IPS-15b (cell line): Measurements from ENCODE around the gene LILRB2.
"Not testable (repeated sequence)": the region's sequence is repeated elsewhere in the genome, so short reads cannot be mapped to it uniquely, and the experiment has no call there.

Experiments
- H3K27me3 ChIP-seq: one replicate; pipeline ENCODE4 v1.6.1; 2013; ENCODE audit warnings: low read length; ENCODE audit not compliant: control insufficient read depth, insufficient read depth
- H3K36me3 ChIP-seq: one replicate; pipeline ENCODE4 v1.6.1; 2013; ENCODE audit warnings: low read length; ENCODE audit not compliant: control insufficient read depth, insufficient read depth
- H3K4me1 ChIP-seq: one replicate; pipeline ENCODE4 v1.6.1; 2013; ENCODE audit warnings: mild to moderate bottlenecking, low read length; ENCODE audit not compliant: control insufficient read depth, insufficient read depth
- H3K4me3 ChIP-seq: one replicate; pipeline ENCODE4 v1.5.1; 2013; ENCODE audit warnings: low read depth, low read length
- H3K9ac ChIP-seq: one replicate; pipeline ENCODE4 v1.6.1; 2013; ENCODE audit warnings: low read depth, mild to moderate bottlenecking, low read length
- H3K9me3 ChIP-seq: one replicate; pipeline ENCODE4 v1.6.1; 2013; ENCODE audit warnings: mild to moderate bottlenecking, low read length; ENCODE audit not compliant: control insufficient read depth, insufficient read depth

LILRB2 gene

DNA sequence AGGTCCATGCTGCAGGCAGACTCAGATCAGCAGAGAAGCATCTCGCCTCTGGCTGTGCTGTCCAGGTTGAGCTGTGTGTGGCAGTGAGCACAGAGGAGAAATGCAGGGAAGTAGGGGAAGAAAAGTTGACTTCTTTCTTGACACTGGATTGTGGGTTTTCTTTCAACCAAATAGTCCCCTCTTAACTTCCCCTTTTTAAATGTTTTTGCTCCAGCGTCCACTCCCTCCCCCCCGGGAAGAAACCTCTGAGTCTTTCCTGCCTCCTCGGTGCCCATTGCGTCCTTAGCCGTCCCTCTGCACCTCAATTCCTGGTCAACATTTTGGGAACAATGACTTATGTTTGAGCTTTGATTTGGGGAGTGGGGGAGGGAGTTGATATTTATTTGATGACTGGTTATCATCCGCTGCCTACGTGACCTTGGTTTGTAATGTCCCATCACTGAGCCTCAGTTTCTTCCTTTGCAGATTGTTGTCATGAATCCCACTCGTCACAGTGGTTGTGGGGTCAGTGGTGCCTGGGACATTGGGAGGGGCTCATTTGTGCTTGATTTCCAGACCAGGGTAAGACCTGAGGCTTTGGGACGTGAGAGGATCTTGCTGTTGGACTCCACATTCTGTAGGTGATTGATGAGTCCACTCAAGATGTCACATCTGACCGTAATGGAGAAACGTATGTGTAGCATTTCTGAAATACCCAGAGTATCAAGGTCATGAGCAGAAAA is at the start of gene LILRB2:
TSS of gene LILRB2 (minus strand) at position 104 of the 722 bp plus-strand sequence. CDS start 614 bp downstream, outside the sequence.
- Histone ChIP-seq H3K4me3 (no peak within 1 kb of the TSS), H3K27me3 (no peaks in the 10 kb centered on the region), H3K4me1 (no peaks in the 10 kb centered on the region), H3K9ac (no peak within 1 kb of the TSS), H3K36me3 (no peaks in the 10 kb centered on the region), H3K9me3 (no peaks in the 10 kb centered on the region)

- Histone ChIP-seq H3K36me3 (no peaks in the 10 kb centered on the region), H3K27me3 (no peaks in the 10 kb centered on the region), H3K9ac (no peak overlapping the region), H3K4me1 (peaks cover 7% of the 10 kb centered on the region), H3K9me3 (no peaks in the 10 kb centered on the region), H3K4me3 (no peak overlapping the region)
Measured at GRCh38 chr19:54329476-54330165, 48.7 kb upstream of the LILRB2 start.

GRCh38 chr19:54328781-54329180 is 47.9 kb upstream of the LILRB2 start:
- H3K36me3 ChIP-seq, H3K27me3 ChIP-seq, H3K9ac ChIP-seq, H3K9me3 ChIP-seq, H3K4me3 ChIP-seq: not testable (repeated sequence)
- peaks cover 13% of the 10 kb centered on the region for H3K4me1 ChIP-seq

- no peak overlapping the region for H3K9ac ChIP-seq
- no peaks in the 10 kb centered on the region for H3K36me3 ChIP-seq
- peaks cover 16% of the 10 kb centered on the region for H3K4me1 ChIP-seq
- no peaks in the 10 kb centered on the region for H3K9me3 ChIP-seq
- peaks cover 3% of the 10 kb centered on the region for H3K27me3 ChIP-seq
- no peak overlapping the region for H3K4me3 ChIP-seq
Measured at GRCh38 chr19:54325631-54326030, 44.7 kb upstream of the LILRB2 start.

GRCh38 chr19:54325194-54325621 is 44.3 kb upstream of the LILRB2 start:
- no peak overlapping the region for H3K4me3 ChIP-seq
- H3K27me3 ChIP-seq, result peaks cover 3% of the 10 kb centered on the region
- H3K36me3 ChIP-seq, result no peaks in the 10 kb centered on the region
- H3K9me3 ChIP-seq, result no peaks in the 10 kb centered on the region
- H3K4me1 ChIP-seq, result peaks cover 16% of the 10 kb centered on the region
- H3K9ac ChIP-seq, result no peak overlapping the region

- Histone ChIP-seq H3K9me3 (no peaks in the 10 kb centered on the region), H3K9ac (no peak overlapping the region), H3K4me1 (peaks cover 16% of the 10 kb centered on the region), H3K4me3 (no peak overlapping the region), H3K36me3 (no peaks in the 10 kb centered on the region), H3K27me3 (peaks cover 3% of the 10 kb centered on the region)
Measured at GRCh38 chr19:54324071-54324470, 43.2 kb upstream of the LILRB2 start.

GRCh38 chr19:54322934-54323333 is 42.0 kb upstream of the LILRB2 start:
- not testable (repeated sequence) for H3K9ac ChIP-seq, H3K4me3 ChIP-seq, H3K27me3 ChIP-seq, H3K36me3 ChIP-seq, H3K9me3 ChIP-seq
- peaks cover 16% of the 10 kb centered on the region for H3K4me1 ChIP-seq

GRCh38 chr19:54322295-54322694 is 41.4 kb upstream of the LILRB2 start:
- not testable (repeated sequence) for H3K9me3 ChIP-seq, H3K27me3 ChIP-seq

DNA sequence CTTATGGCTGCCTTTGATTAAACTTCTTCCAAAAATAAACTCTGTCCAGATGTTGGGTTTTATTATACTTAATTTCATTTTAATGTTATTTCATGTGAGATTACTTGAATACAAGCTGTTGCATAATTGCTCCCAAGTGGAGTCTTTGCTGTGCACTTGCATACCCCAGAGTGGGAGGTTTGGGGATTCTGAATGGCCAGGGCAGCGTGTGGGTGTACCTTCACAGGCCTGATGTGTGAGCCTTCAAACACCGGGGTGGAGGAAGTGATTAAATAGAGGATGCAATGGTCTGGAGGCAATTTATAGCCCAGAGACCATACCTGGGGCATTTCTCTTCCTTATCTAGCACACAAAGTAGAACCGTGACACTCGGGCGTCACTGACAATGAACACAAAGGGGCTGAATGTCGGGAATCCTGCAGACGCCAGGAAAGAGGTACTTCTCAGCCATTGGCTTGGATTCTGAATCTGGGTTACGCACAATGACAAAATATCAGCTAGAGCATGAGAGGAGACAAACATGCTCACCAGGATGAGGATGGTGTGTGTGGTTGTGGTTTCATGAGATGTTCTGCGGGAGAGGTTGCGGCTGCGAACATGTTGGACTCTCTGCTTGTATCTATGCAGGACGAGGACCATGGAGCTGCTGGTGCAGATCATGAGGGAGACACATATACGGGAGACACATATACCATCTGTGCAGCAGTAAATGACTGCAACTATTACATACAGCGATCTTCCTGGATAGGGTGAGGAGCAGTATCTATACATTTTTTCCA is 39.2 kb upstream of the LILRB2 start:
- H3K4me3 ChIP-seq, result no peak overlapping the region
- peaks cover 13% of the 10 kb centered on the region for H3K4me1 ChIP-seq
- peaks cover 3% of the 10 kb centered on the region for H3K27me3 ChIP-seq
- H3K36me3 ChIP-seq, result no peaks in the 10 kb centered on the region
- H3K9me3 ChIP-seq, result no peaks in the 10 kb centered on the region
- H3K9ac ChIP-seq, result no peak overlapping the region

More at GRCh38 chr19:54322295-54322694, 41.4 kb upstream of the LILRB2 start:
- peaks cover 16% of the 10 kb centered on the region for H3K4me1 ChIP-seq
- not testable (repeated sequence) for H3K36me3 ChIP-seq, H3K9ac ChIP-seq, H3K4me3 ChIP-seq

GRCh38 chr19:54319049-54319448 is 38.1 kb upstream of the LILRB2 start:
- Histone ChIP-seq H3K4me1 (peaks cover 5% of the 10 kb centered on the region), H3K36me3 (no peaks in the 10 kb centered on the region), H3K4me3 (no peak overlapping the region), H3K27me3 (peaks cover 3% of the 10 kb centered on the region), H3K9ac (no peak overlapping the region), H3K9me3 (no peaks in the 10 kb centered on the region)

DNA sequence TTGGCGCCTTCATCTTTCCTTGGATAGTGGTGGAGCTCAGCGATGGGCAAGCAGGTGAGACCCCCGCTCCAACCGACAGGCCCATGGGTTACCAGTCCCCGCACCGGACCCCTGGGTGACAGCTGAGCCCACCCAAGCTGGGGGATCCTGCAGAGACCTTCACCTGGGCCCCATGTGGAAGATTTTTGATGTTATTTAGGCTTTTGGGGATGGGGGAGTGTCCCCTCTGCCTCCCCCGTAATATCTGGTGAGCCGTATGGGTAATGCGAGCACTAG is 37.0 kb upstream of the LILRB2 start:
- Histone ChIP-seq H3K9ac (no peak overlapping the region), H3K36me3 (no peaks in the 10 kb centered on the region), H3K4me3 (peak overlapping the region; percentile 37), H3K27me3 (peaks cover 3% of the 10 kb centered on the region), H3K9me3 (no peaks in the 10 kb centered on the region), H3K4me1 (no peaks in the 10 kb centered on the region)
